Sigmoid colon (tissue), 7 donors: Measurements from ENCODE around the gene SLC6A18. TPM values are rescaled to one million over a fixed set of nuclear protein-coding genes. Genes with fewer than 3 reads are reported as not detected.

Experiments used
- DNase-seq: peaks from one replicate; pipeline ENCODE4 v3.0.0-alpha.2; 2019
- H3K27ac ChIP-seq, 4 donors: fragments of 200-600 bp; sonication (generic); one replicate each; pipeline ENCODE4 v1.5.1; 2016 to 2019; ENCODE audit warnings: mild to moderate bottlenecking in 1 of 4
- H3K27me3 ChIP-seq, 3 donors: fragments of 200-600 bp; sonication (generic); one replicate each; pipeline ENCODE4 v1.5.1; 2019; ENCODE audit warnings: mild to moderate bottlenecking in 1 of 3
- H3K36me3 ChIP-seq, 4 donors: fragments of 200-600 bp; sonication (generic); one replicate each; pipeline ENCODE4 v1.5.1; 2016 to 2019
- H3K4me1 ChIP-seq, 4 donors: fragments of 200-600 bp; sonication (generic); one replicate each; pipeline ENCODE4 v1.5.1; 2017 to 2019
- H3K4me3 ChIP-seq, 4 donors: fragments of 200-600 bp; sonication (generic); one replicate each; pipeline ENCODE4 v1.5.1; 2017 to 2019; ENCODE audit warnings: mild to moderate bottlenecking in 2 of 4, moderate library complexity in 1 of 4
- H3K9me3 ChIP-seq, 4 donors: fragments of 200-600 bp in 3 of 4; sonication (generic) in 3 of 4; one replicate each; pipeline versions ENCODE4 v1.5.1 to v1.6.1; 2013 to 2019
- EP300 ChIP-seq, 4 donors: sonication (generic); formaldehyde crosslinking; IDR thresholded peaks; one replicate each; pipeline ENCODE4 v1.6.1; 2017; ENCODE audit warnings: antibody characterized with exemption in 4 of 4
- POLR2A ChIP-seq, 2 donors: fragments of 450-650 bp; IDR thresholded peaks; one replicate each; pipeline ENCODE4 v1.6.1; 2016; ENCODE audit warnings: antibody characterized with exemption in 2 of 2, mild to moderate bottlenecking in 2 of 2, moderate library complexity in 2 of 2
- POLR2AphosphoS5 ChIP-seq, 4 donors: sonication (generic); formaldehyde crosslinking; IDR thresholded peaks; one replicate each; pipeline ENCODE4 v1.6.1; 2017; ENCODE audit warnings: antibody characterized with exemption in 4 of 4
- WGBS, 2 donors: extraction: QIAGEN DNeasy Blood & Tissue Kit; methylation state at CpG; one replicate each; pipeline ENCODE4 v1.1.7; 2013; 5-methylcytosine and 5-hydroxymethylcytosine counted together
- intact Hi-C: fragments of 100-400 bp; cut with DNase I; formaldehyde crosslinking; loops from one replicate; pipeline ENCODE4 v1.15.1; 2023
- polyA plus RNA-seq, 3 donors: library from polyadenylated mRNA; stranded (reverse); fragments of 200-250 nt; gene quantifications; one replicate each; pipeline ENCODE4 v1.2.3, GENCODE V29; 2013
- total RNA-seq, 4 donors: library from RNA; depleted of rRNA; stranded (reverse); fragments of >200 nt; gene quantifications; one replicate each; pipeline ENCODE4 v1.1.0, GENCODE V29; 2016
- TF ChIP-seq, protein P1 (sequence below), 4 experiments: fragments of 450-650 bp in 3 of 4; fragments of 200-600 bp in 1 of 4; IDR thresholded peaks; one replicate each; pipeline ENCODE4 v1.5.1; 2016 to 2019; ENCODE audit warnings: antibody characterized with exemption in 4 of 4, mild to moderate bottlenecking in 3 of 4, moderate library complexity in 2 of 4
- donor health status: healthy with polysubstance abuse.
- donor health status: Bipolar disorder and iron deficiency.
- donor health status: healthy.

SLC6A18 gene
- total and polyA plus RNA-seq, 7 donors = 0.07 TPM; not detected in 6

DNA sequence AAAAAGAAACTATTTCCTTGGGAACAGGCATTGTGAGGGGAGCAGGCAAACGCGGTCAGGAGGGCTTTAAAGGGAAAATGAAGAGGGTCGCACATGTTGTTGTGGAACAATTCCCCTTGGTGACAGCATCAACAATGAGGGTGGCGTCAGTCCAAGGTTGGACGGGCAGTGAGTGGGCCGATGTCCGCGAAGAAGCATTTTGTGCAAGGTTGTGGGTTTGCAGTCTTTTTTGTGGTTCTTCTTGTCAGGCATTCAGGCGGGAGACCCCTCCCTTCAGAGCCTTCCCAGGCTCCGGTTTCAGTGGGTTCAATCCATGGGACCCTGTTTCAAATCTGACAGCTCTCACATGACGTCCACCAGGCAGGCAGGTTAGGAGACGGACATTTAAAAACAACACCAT is 34.9 kb upstream of the SLC6A18 start:
- no peaks in the 10 kb centered on the region for H3K9me3 ChIP-seq
- no peaks in the 10 kb centered on the region for H3K36me3 ChIP-seq
- no peaks in the 10 kb centered on the region for H3K4me1 ChIP-seq
- TF ChIP-seq POLR2AphosphoS5 (IDR thresholded peaks at IDR 0.05) (no peak), EP300 (IDR thresholded peaks at IDR 0.05) (no peak), POLR2A (IDR thresholded peaks at IDR 0.05) (no peak)
- TF ChIP-seq, protein P1, sequence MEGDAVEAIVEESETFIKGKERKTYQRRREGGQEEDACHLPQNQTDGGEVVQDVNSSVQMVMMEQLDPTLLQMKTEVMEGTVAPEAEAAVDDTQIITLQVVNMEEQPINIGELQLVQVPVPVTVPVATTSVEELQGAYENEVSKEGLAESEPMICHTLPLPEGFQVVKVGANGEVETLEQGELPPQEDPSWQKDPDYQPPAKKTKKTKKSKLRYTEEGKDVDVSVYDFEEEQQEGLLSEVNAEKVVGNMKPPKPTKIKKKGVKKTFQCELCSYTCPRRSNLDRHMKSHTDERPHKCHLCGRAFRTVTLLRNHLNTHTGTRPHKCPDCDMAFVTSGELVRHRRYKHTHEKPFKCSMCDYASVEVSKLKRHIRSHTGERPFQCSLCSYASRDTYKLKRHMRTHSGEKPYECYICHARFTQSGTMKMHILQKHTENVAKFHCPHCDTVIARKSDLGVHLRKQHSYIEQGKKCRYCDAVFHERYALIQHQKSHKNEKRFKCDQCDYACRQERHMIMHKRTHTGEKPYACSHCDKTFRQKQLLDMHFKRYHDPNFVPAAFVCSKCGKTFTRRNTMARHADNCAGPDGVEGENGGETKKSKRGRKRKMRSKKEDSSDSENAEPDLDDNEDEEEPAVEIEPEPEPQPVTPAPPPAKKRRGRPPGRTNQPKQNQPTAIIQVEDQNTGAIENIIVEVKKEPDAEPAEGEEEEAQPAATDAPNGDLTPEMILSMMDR (IDR thresholded peaks at IDR 0.05) = no peak
- intact Hi-C loops = no loop called here
- H3K4me3 ChIP-seq = no peak overlapping the region
- H3K27me3 ChIP-seq = peaks cover 4 to 46% (median 27%) of the 10 kb centered on the region in 3 donors
- WGBS, 2 donors = 78 to 86% methylated on average over 12 of the region's 12 CpGs
- DNase-seq = no peak
- H3K27ac ChIP-seq = no peak overlapping the region

DNA sequence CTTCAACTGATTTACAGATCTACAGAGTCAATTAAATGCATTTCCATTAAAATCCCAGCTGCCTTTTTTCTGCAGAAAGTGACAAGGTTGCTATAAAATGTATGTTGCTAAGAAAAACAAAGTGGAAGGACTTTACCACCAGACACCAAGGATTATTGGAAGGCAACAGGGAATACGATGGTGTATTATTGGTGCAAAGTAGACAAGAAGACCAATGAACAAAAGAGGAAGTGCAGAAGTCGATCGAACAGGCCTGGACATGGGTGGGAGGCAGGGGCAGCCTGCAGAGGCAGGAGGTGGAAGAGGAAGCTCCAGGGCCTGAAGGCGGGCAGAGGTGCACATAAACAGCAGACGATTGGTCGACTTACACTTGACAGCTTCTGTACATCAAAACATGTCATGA is 34.3 kb upstream of the SLC6A18 start:
- H3K27me3 ChIP-seq = peaks cover 4 to 52% (median 27%) of the 10 kb centered on the region in 3 donors
- no peak overlapping the region for H3K27ac ChIP-seq
- H3K4me3 ChIP-seq = no peak overlapping the region
- WGBS, 2 donors = 26 to 40% methylated on average over 6 of the region's 6 CpGs
- no peaks in the 10 kb centered on the region for H3K9me3 ChIP-seq
- no peaks in the 10 kb centered on the region for H3K36me3 ChIP-seq
- no peaks in the 10 kb centered on the region for H3K4me1 ChIP-seq
- TF ChIP-seq POLR2AphosphoS5 (IDR thresholded peaks at IDR 0.05) (no peak), POLR2A (IDR thresholded peaks at IDR 0.05) (no peak), EP300 (IDR thresholded peaks at IDR 0.05) (no peak)
- TF ChIP-seq, protein P1 (IDR thresholded peaks at IDR 0.05) = no peak
- intact Hi-C loops = no loop called here
- DNase-seq = no peak

DNA sequence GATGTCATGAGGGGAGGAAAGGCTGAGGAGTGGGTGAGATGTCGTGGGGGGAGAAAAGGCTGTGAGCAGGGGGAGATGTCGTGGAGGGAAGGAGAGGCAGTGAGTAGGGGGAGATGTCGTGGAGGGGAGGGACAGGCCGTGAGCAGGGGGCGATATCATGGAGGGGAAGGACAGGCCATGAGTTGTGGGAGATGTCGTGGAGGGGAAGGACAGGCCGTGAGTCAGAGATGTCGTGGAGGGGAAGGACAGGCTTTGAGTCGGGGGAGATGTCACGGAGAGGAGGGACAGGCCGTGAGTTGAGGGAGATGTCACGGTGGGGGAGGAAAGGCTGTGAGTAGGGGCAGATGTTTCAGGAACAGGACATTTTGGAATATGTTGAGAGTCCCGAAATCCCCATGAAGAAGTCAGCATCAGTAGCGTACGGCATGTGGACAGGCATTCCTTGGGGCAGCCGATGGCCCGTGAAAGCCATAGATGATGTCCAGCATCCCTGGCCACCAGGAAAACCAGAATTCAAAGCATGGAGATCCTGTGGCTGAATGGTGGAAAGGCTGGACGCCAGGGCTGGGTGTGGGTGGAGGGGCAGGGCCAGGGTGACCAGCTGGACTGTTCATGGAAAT is 32.1 kb upstream of the SLC6A18 start:
- intact Hi-C loops = no loop called here
- Histone ChIP-seq H3K27me3 (peaks cover 4 to 58% (median 24%) of the 10 kb centered on the region in 3 donors), H3K9me3 (no peaks in the 10 kb centered on the region), H3K4me1 (no peaks in the 10 kb centered on the region), H3K4me3 (no peak overlapping the region), H3K36me3 (no peaks in the 10 kb centered on the region), H3K27ac (no peak overlapping the region)
- WGBS, 2 donors = 77% methylated on average over 18 of the region's 18 CpGs
- no peak for DNase-seq
- no peak for TF ChIP-seq POLR2AphosphoS5 (IDR thresholded peaks at IDR 0.05)
- no peak for TF ChIP-seq POLR2A (IDR thresholded peaks at IDR 0.05)
- TF ChIP-seq, protein P1 (IDR thresholded peaks at IDR 0.05) = no peak
- TF ChIP-seq EP300 (IDR thresholded peaks at IDR 0.05) = no peak

DNA sequence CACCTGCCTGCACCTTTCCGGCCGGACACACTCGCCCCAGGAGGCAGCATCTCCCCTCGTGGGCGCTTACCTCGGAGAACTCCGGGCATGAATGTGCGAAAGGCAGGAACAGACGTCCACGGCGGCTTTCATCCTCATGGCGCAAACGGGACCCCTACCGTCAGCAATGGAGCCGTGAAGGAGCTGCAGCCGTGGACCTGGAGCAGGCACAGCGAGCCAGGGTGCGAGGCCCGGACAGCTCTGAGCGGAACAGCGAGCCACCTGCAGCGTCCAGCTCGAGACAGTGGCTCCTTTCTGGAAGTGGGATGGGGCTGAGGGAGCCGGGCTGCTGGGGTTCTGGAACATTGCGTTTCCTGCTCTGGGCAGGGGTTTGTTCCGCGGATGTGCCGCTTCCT is 31.6 kb upstream of the SLC6A18 start:
- TF ChIP-seq POLR2AphosphoS5 (IDR thresholded peaks at IDR 0.05) = no peak
- no peak for TF ChIP-seq POLR2A (IDR thresholded peaks at IDR 0.05)
- TF ChIP-seq, protein P1 (IDR thresholded peaks at IDR 0.05) = no peak
- no peak for TF ChIP-seq EP300 (IDR thresholded peaks at IDR 0.05)
- Histone ChIP-seq H3K4me1 (no peaks in the 10 kb centered on the region), H3K4me3 (no peak overlapping the region), H3K27me3 (peaks cover 4 to 58% (median 24%) of the 10 kb centered on the region in 3 donors), H3K27ac (no peak overlapping the region), H3K36me3 (no peaks in the 10 kb centered on the region), H3K9me3 (no peaks in the 10 kb centered on the region)
- WGBS, 2 donors = 84 to 85% methylated on average over 28 of the region's 28 CpGs
- intact Hi-C loops = no loop called here
- DNase-seq = no peak

DNA sequence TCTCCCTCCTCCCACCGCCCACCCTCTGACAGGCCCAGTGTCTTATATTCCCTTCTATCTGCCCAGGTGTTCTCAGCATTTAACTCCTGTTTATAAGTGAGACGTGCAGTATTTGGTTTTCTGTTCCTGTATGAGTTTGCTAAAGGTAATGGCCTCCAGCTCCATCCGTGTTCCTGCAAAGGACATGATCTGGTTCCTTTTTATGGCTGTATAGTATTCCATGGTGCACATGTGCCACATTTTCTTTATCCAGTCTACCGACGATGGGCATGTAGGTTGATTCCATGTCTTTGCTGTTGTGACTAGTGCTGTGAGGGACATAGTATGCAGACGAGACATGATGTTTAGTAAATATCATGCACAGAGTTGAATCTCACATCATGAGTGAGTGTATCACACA is 30.8 kb upstream of the SLC6A18 start:
- Histone ChIP-seq H3K27ac (no peak overlapping the region), H3K4me3 (no peak overlapping the region), H3K9me3 (no peaks in the 10 kb centered on the region), H3K36me3 (no peaks in the 10 kb centered on the region), H3K27me3 (peaks cover 4 to 60% (median 20%) of the 10 kb centered on the region in 3 donors), H3K4me1 (no peaks in the 10 kb centered on the region)
- TF ChIP-seq POLR2A (IDR thresholded peaks at IDR 0.05) (no peak), POLR2AphosphoS5 (IDR thresholded peaks at IDR 0.05) (no peak), EP300 (IDR thresholded peaks at IDR 0.05) (no peak)
- TF ChIP-seq, protein P1 (IDR thresholded peaks at IDR 0.05) = no peak
- DNase-seq = no peak
- WGBS, 2 donors = 88 to 91% methylated on average over 6 of the region's 6 CpGs
- intact Hi-C loops = no loop called here
